RWPE1 (cell line): Measurements from ENCODE around the gene CREB3L2.

ENCODE experiments used
- CTCF ChIA-PET: fragments of 350-600 bp; sonication (Branson Sonifier 250); formaldehyde crosslinking; extraction: SDS; loops from one replicate; lab custom pipeline; 2021; lab: Yijun Ruan, JAX
- POLR2A ChIA-PET: fragments of 400-600 bp; formaldehyde crosslinking; extraction: SDS; loops from one replicate; lab custom pipeline; 2020; ENCODE audit warnings: antibody characterized with exemption; ENCODE audit not compliant: low non-redundant PET; lab: Yijun Ruan, JAX
- DNase-seq: peaks from one replicate; pipeline ENCODE4 v3.0.0; 2012; ENCODE audit warnings: low spot score
- H3K27ac ChIP-seq: fragments of 450-650 bp; 2 replicates; pipeline ENCODE4 v1.5.1; 2017
- CTCF ChIP-seq: fragments of 450-650 bp; conservative IDR thresholded peaks from 2 replicates; pipeline ENCODE4 v1.5.1; 2017; ENCODE audit warnings: low read depth, mild to moderate bottlenecking

Gene CREB3L2

GRCh38 chr7:137888241-137888640 is 113.6 kb downstream of the CREB3L2 start:
- H3K27ac ChIP-seq, result no peak overlapping the region
- no peak for TF ChIP-seq CTCF
- CTCF ChIA-PET, result no interaction called here
- DNase-seq, result no peak
- POLR2A ChIA-PET, result no interaction called here

- no peak for TF ChIP-seq CTCF
- CTCF ChIA-PET, result no interaction called here
- POLR2A ChIA-PET, result no interaction called here
- no peak overlapping the region for H3K27ac ChIP-seq
- no peak for DNase-seq
These were observed 115.1 kb downstream of the CREB3L2 start for GRCh38 chr7:137886746-137887145.

GRCh38 chr7:137886281-137886680 is 115.6 kb downstream of the CREB3L2 start:
- ChIA-PET POLR2A (no interaction called here), CTCF (no interaction called here)
- no peak overlapping the region for H3K27ac ChIP-seq
- TF ChIP-seq CTCF, result no peak
- DNase-seq, result no peak

GRCh38 chr7:137885678-137886077 is 116.2 kb downstream of the CREB3L2 start:
- ChIA-PET CTCF (no interaction called here), POLR2A (no interaction called here)
- DNase-seq, result no peak
- TF ChIP-seq CTCF, result no peak
- H3K27ac ChIP-seq, result no peak overlapping the region

GRCh38 chr7:137882806-137883205 is 119.1 kb downstream of the CREB3L2 start:
- H3K27ac ChIP-seq, result peak overlapping the region; percentile 86
- TF ChIP-seq CTCF, result no peak
- ChIA-PET POLR2A (no interaction called here), CTCF (no interaction called here)
- no peak for DNase-seq

GRCh38 chr7:137882261-137882668 is 119.6 kb downstream of the CREB3L2 start:
- DNase-seq, result peak; percentile 90
- POLR2A ChIA-PET, result no interaction called here
- TF ChIP-seq CTCF, result no peak
- peak overlapping the region; percentile 86 for H3K27ac ChIP-seq
- CTCF ChIA-PET, result interaction anchor here (0.6 kb wide), 1 partner anchor 120 kb away, joined by 4 read pairs; the partner anchor contains the start of gene CREB3L2
